B cell (primary cell): ENCODE results near the gene KRTAP5-10.
"Not testable (repeated sequence)": the region's sequence is repeated elsewhere in the genome, so short reads cannot be mapped to it uniquely, and the experiment has no call there.

ENCODE experiments used
- EZH2 ChIP-seq: IDR thresholded peaks from 2 replicates; pipeline ENCODE4 v1.6.1; 2012; ENCODE audit warnings: borderline replicate concordance, low read depth, mild to moderate bottlenecking, moderate library complexity, low read length; ENCODE audit not compliant: insufficient read depth, poor library complexity, severe bottlenecking
- TF ChIP-seq, protein P1 (sequence below): fragments of 200-600 bp; IDR thresholded peaks from one replicate; pipeline ENCODE4 v1.8.0; 2022; ENCODE audit warnings: antibody characterized with exemption, mild to moderate bottlenecking

GRCh38 chr11:71615003-71615402, 49.6 kb downstream of the KRTAP5-10 start:
- TF ChIP-seq, protein P1, sequence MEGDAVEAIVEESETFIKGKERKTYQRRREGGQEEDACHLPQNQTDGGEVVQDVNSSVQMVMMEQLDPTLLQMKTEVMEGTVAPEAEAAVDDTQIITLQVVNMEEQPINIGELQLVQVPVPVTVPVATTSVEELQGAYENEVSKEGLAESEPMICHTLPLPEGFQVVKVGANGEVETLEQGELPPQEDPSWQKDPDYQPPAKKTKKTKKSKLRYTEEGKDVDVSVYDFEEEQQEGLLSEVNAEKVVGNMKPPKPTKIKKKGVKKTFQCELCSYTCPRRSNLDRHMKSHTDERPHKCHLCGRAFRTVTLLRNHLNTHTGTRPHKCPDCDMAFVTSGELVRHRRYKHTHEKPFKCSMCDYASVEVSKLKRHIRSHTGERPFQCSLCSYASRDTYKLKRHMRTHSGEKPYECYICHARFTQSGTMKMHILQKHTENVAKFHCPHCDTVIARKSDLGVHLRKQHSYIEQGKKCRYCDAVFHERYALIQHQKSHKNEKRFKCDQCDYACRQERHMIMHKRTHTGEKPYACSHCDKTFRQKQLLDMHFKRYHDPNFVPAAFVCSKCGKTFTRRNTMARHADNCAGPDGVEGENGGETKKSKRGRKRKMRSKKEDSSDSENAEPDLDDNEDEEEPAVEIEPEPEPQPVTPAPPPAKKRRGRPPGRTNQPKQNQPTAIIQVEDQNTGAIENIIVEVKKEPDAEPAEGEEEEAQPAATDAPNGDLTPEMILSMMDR: not testable (repeated sequence)
- not testable (repeated sequence) for TF ChIP-seq EZH2
